Left lung (tissue), 10 donors: ENCODE results near the gene RPTOR. TPM values are rescaled to one million over a fixed set of nuclear protein-coding genes. Genes with fewer than 3 reads are reported as not detected.

Experiments
- ATAC-seq: fragments of 200-7000 bp; cut with Tn5 transposase; one replicate; pipeline ENCODE4 v1.9.1; 2020; ENCODE audit warnings: moderate library complexity
- DNase-seq, 4 donors: peaks; one replicate each; pipeline ENCODE4 v3.0.0-alpha.2; 2013 to 2020
- H3K27ac ChIP-seq, 2 donors: fragments of 200-600 bp; sonication (generic) in 1 of 2; one replicate each; pipeline versions ENCODE4 v1.5.0 to v1.8.0; 2020 to 2021
- H3K27me3 ChIP-seq, 2 donors: fragments of 200-600 bp; sonication (generic) in 1 of 2; one replicate each; pipeline versions ENCODE4 v1.5.0 to v1.8.0; 2020 to 2021
- H3K36me3 ChIP-seq, 2 donors: fragments of 200-600 bp; sonication (generic) in 1 of 2; one replicate each; pipeline versions ENCODE4 v1.5.0 to v1.8.0; 2020 to 2021
- H3K4me1 ChIP-seq, 2 donors: fragments of 200-600 bp; one replicate each; pipeline ENCODE4 v1.8.0; 2021
- H3K4me3 ChIP-seq, 2 donors: fragments of 200-600 bp; sonication (generic) in 1 of 2; one replicate each; pipeline versions ENCODE4 v1.5.0 to v1.8.0; 2020 to 2021; ENCODE audit warnings: mild to moderate bottlenecking in 1 of 2
- H3K9me3 ChIP-seq, 2 donors: fragments of 200-600 bp; sonication (generic) in 1 of 2; one replicate each; pipeline versions ENCODE4 v1.5.0 to v1.8.0; 2020 to 2021
- CTCF ChIP-seq, 2 donors: fragments of 200-600 bp; sonication (generic) in 1 of 2; IDR thresholded peaks; one replicate each; pipeline versions ENCODE4 v1.5.0 to v1.8.0; 2021; ENCODE audit warnings: antibody characterized with exemption in 2 of 2
- intact Hi-C, 2 donors: fragments of 100-400 bp; cut with DNase I; formaldehyde crosslinking; loops; one replicate each; pipeline versions ENCODE4 v1.11.2 to v1.14.2; 2022
- polyA plus RNA-seq, 6 donors: library from polyadenylated mRNA; unstranded; fragments of 120-200 nt; gene quantifications; one replicate each; pipeline ENCODE4 v1.2.1, GENCODE V29; 2013; ENCODE audit not compliant: insufficient read length in 6 of 6
- total RNA-seq, 2 donors: library from RNA; stranded (reverse); fragmentation: NEBNext Ultra II Directional; extraction: Animal tissue kit (Norgen Biotek cat#: 25700); gene quantifications; one replicate each; pipeline ENCODE4 v1.2.1, GENCODE V29; 2021
- donor health status: DM: no; HTN: yes; CAD: no.
- donor health status: DM: no; HTN: no; CAD: no.

RPTOR gene
- total and polyA plus RNA-seq, 8 donors, result 14.2 to 39.2 (median 20.7) TPM

- H3K36me3 ChIP-seq, result peaks cover 0 to 35% of the 10 kb centered on the region in 2 donors
- ATAC-seq, result no peak
- no peaks in the 10 kb centered on the region for H3K27me3 ChIP-seq
- no peaks in the 10 kb centered on the region for H3K9me3 ChIP-seq
- peak in 2 of 4 donors; percentile 33 to 50 for DNase-seq
- H3K4me3 ChIP-seq, result no peak overlapping the region
- no peak overlapping the region for H3K27ac ChIP-seq
- no peak for TF ChIP-seq CTCF (IDR thresholded peaks at IDR 0.05)
- intact Hi-C loops, result no loop called here
- H3K4me1 ChIP-seq, result peaks cover 0 to 27% of the 10 kb centered on the region in 2 donors
Observed at GRCh38 chr17:80827646-80828643, 283.3 kb downstream of the RPTOR start.

GRCh38 chr17:80829166-80829813 lies 284.7 kb downstream of the RPTOR start:
- Histone ChIP-seq H3K4me1 (peaks cover 9 to 32% of the 10 kb centered on the region in 2 donors), H3K27ac (no peak overlapping the region), H3K4me3 (no peak overlapping the region), H3K36me3 (peaks cover 0 to 25% of the 10 kb centered on the region in 2 donors), H3K9me3 (no peaks in the 10 kb centered on the region), H3K27me3 (no peaks in the 10 kb centered on the region)
- intact Hi-C loops, result no loop called here
- no peak for ATAC-seq
- no peak for TF ChIP-seq CTCF (IDR thresholded peaks at IDR 0.05)
- DNase-seq, result peak in 2 of 4 donors; percentile 11 to 73

GRCh38 chr17:80830020-80830780 lies 285.6 kb downstream of the RPTOR start:
- ATAC-seq (no peak), DNase-seq (peak in 2 of 4 donors; percentile 14 to 55)
- peaks cover 0 to 20% of the 10 kb centered on the region in 2 donors for H3K36me3 ChIP-seq
- H3K9me3 ChIP-seq, result no peaks in the 10 kb centered on the region
- H3K27me3 ChIP-seq, result no peaks in the 10 kb centered on the region
- H3K4me3 ChIP-seq, result no peak overlapping the region
- H3K27ac ChIP-seq, result no peak overlapping the region
- intact Hi-C loops, result no loop called here
- H3K4me1 ChIP-seq, result peaks cover 9 to 32% of the 10 kb centered on the region in 2 donors
- no peak for TF ChIP-seq CTCF (IDR thresholded peaks at IDR 0.05)

GRCh38 chr17:80831491-80831890 lies 286.9 kb downstream of the RPTOR start:
- TF ChIP-seq CTCF (IDR thresholded peaks at IDR 0.05), result no peak
- Histone ChIP-seq H3K36me3 (peaks cover 0 to 8% of the 10 kb centered on the region in 2 donors), H3K9me3 (no peaks in the 10 kb centered on the region), H3K4me1 (peaks cover 9 to 28% of the 10 kb centered on the region in 2 donors), H3K27me3 (no peaks in the 10 kb centered on the region), H3K4me3 (no peak overlapping the region), H3K27ac (no peak overlapping the region)
- ATAC-seq, result no peak
- intact Hi-C loops, result no loop called here
- peak in 1 of 4 donors; percentile 8 for DNase-seq
